HG02970 (cell line): Measurements from ENCODE around the gene UBE2G1.
"Not testable (repeated sequence)": the region's sequence is repeated elsewhere in the genome, so short reads cannot be mapped to it uniquely, and the experiment has no call there.

Experiments
- ATAC-seq: cut with Tn5 transposase; IDR thresholded peaks from one replicate; pipeline ENCODE4 v1.9.1; 2021; ENCODE audit warnings: mild to moderate bottlenecking, moderate library complexity, moderate number of reproducible peaks; ENCODE audit not compliant: unreplicated experiment, low FRiP score

Gene UBE2G1

DNA sequence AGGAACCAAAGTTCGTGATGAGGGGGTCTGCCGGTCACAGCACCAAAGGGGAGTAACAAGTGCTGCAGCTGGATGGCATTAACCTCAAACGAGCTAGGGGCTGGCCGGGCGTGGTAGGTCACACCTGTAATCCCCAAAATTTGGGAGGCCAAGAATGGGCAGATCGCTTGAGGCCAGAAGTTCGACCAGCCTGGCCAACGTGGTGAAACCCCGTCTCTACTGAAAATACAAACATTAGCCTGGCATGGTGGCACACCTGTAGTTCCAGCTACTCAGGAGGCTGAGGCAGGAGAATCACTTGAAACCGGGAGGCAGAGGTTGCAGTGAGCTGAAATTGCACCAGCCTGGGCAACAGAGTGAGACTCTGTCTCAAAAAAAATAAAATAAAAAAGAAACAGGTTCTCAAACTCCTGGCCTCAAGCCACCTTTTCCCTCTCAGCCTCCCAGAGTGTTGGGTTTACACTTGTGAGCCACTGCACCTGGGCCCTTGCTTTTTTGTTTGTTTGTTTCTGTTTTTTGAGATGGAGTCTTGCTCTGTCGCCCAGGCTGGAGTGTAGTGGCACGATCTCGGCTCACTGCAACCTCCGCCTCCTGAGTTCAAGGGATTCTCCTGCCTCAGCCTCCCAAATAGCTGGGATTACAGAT lies 9.4 kb upstream of the UBE2G1 start:
- not testable (repeated sequence) for ATAC-seq

DNA sequence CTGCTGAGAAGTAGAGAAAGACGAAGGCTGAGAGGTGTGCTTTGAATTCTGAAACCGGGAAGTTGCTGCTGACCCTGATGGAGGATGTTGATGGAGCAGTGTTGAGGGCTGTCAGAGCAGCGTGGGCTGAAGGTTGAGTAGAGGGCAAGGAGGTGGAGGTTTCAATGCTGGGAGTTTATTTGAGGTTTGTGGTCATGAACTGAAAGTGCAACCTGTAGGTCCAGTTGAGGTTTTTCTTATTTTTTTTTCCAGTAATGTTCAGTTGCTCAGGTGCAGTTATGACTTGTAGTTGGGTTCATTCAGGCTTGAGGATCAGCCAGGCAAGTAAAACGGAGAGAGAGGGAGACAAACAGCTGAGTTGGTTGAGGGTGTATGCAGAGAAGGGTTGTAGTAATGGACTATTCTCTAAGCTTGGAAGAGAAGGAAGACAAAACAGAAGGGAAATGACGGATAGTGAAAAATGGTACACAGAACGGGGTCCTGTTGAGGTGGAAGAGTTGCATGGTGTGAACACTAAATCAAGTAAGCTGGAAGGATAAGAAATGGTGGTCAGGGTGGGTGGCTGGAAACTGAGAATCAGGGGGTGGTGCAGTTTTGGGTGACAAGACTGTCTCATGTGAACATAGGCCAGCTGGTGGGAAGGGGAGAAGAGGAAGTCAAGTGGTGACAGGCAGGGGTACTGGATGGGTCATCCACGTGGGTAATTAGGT lies 8.7 kb upstream of the UBE2G1 start:
- ATAC-seq: peak; percentile 72

DNA sequence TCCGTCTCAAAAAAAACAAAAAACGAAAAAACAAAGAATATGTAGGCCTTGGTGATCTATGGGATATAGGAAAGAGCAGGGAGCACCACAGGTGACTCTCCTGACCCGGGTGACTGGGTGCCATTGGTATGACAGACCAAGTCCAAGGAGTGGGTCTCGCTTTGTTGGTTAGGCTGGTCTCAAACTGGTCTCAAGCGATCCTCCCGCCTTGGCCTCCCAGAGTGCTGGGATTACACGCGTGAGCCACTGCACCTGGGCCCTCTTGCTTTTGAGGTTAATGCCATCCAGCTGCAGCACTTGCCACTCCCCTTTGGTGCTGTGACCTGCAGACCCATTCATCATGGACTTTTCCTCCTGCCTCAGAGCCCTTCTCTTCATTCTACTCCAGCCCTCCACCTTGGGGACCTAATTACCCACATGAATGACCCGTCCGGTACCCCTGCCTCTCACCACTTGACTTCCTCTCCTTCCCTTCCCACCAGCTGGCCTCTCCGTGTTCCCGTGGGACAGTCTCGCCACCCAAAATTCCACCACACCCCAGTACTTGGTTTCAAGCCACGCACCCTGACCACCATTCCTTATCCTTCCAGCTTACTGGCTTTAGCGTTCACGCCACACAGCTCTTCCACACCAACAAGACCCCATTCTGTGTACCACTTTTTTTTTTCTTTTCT lies 3.2 kb upstream of the UBE2G1 start:
- ATAC-seq: no peak

DNA sequence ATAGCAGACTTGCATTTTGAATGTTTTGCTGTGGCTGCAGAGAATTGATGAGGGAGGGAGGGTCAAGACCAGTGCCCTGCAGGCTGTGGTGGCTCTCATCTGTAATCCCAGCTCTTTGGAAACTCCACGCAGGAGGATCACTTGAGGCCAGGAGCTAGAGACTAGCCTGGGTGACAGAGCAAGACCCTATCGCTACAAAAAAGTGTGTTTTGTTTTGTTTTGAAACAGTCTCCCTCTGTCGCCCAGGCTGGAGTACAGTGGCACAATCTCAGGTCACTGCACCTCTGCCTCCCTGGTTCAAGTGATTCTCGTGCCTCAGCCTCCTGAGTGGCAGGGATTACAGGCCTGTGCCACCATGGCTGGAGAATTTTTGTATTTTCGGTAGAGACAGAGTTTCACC lies 1.9 kb upstream of the UBE2G1 start:
- ATAC-seq: no peak

DNA sequence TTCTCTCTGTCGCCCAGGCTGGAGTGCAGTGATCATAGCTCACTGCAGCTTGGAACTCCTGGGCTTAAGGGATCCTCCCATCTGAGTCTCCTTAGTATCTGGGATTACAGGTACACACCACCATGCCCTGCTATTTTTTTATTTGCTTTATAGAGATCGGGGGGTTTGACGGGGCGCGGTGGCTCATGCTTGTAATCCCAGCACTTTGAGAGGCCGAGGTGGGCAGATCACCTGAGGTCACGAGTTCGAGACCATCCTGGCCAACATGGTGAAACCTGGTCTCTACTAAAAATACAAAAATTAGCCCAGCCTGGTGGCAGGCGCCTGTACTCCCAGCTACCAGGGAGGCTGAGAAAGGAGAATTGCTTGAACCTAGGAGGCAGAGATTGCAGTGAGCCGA lies 702 bp upstream of the UBE2G1 start:
- not testable (repeated sequence) for ATAC-seq

DNA sequence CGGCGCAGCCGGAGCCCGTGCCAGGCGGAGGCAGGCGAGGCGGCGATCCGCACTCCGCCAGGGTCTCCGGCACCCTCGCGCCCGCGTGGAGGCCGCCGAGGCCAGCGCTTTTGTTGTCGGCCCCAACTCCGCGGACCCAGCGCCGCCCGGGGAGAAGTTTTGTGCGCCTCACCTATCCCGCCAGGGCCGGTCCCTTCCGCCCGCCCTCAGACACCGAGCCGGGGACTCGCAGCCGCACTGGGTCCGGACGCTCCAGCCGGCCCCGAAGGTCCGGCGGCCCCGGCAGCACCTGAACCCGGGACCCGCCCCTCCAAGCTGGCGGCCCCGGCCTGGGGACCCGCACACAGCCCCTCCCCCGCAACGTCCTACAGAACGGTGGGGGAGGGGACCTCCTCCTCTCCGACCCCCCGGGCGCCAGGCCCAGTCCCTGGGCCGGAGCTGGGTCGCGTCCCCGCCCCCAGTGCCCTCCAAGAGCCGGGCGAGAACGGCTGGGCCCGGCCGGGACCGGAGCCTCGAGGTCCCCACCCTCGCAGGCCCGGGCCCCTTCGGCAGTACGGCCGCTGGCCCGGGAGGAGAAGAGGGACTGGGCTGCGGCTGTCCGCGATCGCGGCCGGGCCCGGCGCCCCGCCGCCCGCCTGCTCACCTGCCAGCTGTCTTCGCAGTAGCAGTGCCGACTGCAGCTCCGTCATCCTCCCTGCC lies 698 bp downstream of the UBE2G1 start:
- ATAC-seq: peak; percentile 23

DNA sequence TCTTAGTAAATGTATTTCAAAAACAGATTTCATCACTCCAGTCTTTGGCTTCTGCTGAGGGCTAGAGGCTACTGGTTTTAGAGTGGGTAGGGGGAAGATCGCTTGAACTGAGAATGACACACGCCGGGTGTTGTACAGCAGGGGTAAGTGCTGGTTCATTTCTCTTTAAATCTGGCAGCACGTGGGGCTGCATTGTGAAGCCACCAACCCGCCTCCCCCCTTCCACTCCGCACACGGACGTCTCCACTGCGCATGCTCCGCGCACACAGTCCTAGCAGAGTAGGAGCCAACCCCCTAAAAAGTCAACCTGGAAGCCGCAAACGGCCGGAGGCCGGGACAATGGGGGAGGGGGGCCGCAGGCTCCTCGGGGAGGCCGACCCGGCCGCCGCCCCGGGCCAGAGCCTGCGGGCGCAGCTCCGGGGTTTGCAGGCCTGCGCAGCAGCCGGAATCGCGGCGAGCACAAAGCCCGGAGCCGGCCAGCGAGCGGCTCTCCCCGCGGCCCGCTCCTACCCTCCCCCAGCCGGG lies 1.3 kb downstream of the UBE2G1 start:
- ATAC-seq: peak; percentile 54

DNA sequence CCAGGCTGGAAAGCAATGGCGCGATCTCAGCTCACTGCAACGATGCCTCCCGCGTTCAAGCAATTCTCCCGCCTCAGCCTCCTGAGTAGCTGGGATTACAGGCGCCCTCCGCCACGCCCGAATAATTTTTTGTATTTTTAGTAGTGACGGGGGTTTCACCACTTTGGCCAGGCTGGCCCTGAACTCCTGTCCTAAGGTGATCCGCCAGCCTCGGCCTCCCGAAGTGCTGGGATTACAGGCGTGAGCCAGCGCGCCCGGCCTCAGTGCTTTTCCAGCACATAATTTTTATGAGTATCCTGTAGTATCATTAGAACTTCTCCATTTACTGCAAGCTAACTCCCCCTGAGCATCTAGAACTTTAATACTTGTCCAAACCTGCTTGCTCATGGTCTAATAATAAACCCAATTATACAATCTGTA lies 1.8 kb downstream of the UBE2G1 start:
- ATAC-seq: no peak

DNA sequence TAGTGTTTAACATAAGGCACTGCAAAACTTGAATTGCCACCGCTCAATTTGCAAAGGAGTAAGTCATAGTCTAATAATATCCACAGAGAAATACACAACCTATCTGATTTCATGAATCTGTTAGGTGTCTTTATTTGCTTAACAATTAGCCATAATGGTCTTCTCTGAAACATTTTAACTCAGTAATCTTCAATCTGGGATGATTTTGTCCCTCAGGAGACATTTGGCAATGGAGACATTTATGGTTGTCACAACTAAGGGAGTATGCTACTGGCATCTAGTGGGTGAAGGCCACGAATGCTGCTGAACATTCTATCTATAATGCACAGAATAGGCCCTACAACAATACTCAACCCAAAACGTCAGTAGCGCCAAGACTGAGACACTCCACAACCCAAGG lies 4.3 kb downstream of the UBE2G1 start:
- no peak for ATAC-seq

DNA sequence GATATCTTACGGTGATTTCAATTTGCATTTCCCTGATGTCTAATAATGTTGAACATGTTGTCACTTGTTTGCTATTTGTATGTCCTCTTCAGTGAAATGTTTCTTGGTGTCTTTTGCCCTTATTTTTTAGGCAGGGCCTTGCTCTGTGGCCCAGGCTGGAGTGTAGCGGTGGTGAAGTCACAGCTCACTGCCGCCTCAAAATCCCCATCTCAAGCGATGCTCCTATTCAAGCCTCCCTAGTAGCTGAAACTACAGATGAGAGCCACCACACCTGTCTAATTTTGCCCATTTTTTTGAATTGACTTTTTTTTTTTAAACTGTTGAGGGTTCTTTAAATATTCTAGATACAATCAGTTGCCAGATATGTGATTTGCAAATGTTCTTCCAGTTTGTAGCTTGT lies 8.3 kb downstream of the UBE2G1 start:
- ATAC-seq: no peak

DNA sequence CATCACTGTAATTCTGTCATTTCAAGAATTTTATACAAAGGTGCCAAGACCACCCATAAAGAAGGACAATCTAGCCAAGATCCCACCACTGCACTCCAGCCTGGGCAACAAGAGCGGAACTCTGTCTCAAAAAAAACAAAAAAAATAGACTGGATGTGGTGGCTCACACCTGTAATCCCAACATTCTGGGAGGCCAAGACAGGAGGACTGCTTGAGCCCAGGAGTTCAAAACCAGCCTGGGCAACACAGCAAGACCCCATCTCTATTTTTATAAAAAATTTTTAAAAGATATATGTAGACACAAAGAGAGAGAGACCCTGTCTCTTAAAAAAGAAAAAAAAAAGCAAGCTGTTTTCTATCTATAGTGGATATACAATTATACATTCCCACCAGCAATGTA lies 8.8 kb downstream of the UBE2G1 start:
- ATAC-seq: no peak

DNA sequence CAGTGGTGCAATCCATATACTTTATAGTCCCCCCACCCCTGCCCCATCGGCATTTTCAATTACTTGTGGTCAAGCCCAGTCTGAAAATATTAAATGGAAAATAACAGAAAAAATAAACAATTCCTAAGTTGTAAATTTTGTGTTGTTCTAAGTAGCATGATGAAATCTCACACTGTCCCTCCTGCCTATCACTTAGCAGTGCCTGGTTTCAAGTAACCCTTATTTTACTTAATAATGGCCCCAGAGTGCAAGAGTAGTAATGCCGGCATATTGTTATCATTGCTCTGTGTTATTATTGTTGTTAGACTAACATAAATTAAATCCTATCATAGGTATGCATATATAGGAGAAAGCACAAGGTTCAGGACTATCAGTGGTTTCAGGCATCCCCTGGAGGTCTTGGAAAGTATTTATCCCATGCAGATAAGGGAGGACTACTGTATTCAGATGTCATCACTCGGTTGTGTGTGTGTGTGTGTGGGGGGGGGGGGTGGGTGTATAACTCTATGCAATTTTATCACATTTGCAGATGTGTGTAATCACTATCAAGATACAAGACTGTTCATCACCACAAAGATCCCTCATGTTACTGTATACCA lies 9.3 kb downstream of the UBE2G1 start:
- ATAC-seq: no peak

DNA sequence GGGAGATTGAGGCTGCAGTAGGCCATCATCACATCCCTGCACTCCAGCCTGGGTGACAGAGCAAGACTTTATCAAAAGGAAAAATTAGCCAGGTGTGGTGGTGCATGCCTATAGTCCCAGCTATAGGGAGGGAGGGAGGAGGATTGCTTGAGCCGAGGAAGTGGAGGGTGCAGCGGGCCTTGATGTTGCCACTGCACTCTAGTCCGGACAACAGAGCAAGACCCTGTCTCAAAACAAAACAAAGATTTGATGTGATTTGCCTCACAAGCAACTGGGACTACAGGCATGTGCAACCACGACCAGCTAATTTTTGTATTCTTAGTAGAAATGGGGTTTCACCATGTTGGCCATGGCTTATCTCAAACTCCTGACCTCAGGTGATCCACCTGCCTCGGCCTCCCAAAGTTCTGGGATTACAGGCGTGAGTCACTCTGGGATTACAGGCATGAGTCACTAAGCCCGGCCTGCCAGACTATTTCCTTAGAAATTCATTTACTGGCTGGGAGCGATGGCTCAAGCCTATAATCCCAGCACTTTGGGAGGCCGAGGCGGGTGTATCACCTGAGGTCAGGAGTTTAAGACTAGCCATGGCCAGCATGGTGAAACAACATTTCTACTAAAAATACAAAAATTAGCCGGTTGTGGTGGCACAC lies 11.5 kb downstream of the UBE2G1 start:
- no peak for ATAC-seq

DNA sequence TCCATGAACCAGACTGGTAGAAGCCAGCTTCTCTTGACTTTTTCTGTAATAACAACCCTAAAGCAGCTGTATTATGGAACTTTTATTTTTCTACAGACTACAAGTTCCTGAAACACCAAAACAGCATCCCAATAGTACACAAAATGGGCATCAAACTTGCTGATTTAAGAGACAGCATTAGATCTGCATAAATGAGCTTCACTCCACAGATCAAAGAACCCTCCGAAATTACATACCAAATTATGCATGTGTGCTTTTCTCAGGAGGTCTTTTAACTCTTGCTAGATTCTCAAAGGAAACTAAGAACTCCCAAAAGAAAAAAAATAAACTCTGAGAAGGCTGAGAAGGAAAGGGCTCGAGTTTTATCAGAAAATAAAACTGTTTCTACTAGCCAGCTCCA lies 12.3 kb downstream of the UBE2G1 start:
- no peak for ATAC-seq

DNA sequence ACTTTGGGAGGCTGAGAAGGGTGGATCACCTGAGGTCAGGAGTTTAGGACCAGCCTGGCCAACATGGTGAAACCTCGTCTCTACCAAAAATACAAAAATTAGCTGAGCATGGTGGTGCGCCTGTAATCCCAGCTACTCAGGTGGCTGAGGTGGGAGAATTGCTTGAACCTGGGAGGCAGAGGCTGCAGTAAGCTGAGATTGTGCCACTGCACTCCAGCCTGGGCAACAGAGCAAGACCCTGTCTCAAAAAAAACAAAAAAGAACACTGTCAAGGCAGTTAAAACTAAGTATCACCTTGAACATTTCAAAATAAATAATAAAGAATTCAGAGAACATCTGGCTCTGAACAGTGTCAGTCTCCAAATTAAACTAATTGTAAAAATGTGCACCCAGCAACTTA lies 16.3 kb downstream of the UBE2G1 start:
- ATAC-seq: not testable (repeated sequence)

DNA sequence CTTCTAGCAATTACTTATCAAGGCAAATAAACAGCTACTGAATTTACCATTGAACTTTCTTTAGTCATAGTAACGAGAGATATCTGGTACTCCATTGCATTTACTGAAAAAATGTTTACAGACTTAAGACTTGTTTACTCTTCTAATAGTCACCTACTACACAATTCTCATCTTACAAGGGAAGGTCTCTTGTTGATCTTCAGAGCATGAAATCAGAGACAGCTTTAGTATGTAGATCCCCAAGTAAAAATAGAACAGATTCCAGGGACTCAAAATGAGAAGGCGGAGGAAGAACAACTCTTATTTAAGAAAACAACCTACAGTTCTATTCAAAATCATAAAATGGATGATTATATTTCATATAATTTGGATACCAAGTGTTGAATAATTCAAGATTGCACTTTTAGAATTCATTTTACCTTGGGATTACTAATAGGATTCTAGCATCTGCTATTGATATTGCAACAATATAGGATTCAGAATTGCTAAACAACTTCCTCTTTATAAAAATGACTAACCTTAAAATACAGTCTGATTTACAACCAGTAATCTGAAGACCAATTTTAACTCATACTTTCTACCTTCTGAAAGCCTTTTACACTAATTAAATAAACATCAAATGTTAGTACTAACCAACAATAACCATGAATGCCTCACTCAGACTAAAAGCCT lies 20.8 kb downstream of the UBE2G1 start:
- no peak for ATAC-seq

DNA sequence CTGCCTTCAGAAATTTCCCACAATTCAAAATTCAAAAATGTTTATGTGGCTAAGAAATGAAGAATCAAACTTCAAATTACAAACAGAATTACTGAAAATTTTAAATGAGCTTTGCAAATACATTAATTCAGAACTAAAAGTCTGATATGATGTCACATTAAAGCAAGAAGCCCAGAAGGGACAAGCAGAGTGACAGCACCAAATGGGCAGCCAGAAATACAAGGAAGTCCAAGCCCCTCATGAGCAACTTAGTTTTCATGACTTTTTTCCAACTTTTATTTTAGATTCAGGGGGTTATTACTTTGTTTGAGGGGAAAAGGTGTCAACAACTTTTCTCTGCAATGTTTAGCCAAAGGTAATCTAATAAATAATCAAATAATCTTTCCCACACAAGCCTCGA lies 21.5 kb downstream of the UBE2G1 start:
- ATAC-seq: no peak

DNA sequence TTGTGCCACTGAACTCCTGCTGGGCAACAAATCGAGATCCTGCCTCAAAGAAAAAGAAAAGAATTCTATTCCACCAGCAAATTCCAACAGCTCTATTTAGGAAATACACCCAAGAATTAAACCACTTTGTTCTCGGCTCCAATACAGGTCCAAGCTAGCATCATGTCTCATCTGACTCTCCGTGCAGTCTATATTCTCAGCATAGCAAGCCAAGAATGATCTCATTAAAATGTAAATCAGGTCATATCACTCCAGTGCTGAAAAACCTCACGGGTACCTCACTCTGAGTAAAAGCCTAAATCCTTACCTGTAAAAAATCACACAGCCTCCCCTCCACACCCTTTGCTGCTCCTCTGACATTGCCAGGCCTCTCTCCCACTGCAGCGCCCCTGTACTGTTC lies 23.9 kb downstream of the UBE2G1 start:
- no peak for ATAC-seq

DNA sequence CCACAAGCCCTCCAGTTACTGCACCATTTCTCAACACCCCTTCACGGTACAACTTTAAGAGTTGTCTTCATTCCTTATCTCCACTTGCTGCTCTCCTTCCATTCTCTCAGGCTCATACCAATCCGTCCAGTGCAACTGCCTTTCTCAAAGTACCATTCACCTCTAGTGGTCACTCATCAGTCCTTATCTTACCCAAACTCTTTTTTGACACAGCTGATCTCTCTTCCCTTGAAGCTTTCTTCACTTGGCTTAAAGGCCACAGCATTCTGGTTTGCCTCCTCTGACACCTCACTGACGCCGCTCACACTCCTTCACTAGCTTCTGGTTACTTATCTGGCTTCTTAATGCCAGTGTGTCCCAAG lies 24.9 kb downstream of the UBE2G1 start:
- ATAC-seq: no peak
